GM21390 (cell line): ENCODE results near the gene TMEM14A.

ENCODE experiments used
- ATAC-seq: cut with Tn5 transposase; IDR thresholded peaks from one replicate; pipeline ENCODE4 v1.9.1; 2021; ENCODE audit not compliant: unreplicated experiment

The TMEM14A gene, protein sequence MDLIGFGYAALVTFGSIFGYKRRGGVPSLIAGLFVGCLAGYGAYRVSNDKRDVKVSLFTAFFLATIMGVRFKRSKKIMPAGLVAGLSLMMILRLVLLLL

DNA sequence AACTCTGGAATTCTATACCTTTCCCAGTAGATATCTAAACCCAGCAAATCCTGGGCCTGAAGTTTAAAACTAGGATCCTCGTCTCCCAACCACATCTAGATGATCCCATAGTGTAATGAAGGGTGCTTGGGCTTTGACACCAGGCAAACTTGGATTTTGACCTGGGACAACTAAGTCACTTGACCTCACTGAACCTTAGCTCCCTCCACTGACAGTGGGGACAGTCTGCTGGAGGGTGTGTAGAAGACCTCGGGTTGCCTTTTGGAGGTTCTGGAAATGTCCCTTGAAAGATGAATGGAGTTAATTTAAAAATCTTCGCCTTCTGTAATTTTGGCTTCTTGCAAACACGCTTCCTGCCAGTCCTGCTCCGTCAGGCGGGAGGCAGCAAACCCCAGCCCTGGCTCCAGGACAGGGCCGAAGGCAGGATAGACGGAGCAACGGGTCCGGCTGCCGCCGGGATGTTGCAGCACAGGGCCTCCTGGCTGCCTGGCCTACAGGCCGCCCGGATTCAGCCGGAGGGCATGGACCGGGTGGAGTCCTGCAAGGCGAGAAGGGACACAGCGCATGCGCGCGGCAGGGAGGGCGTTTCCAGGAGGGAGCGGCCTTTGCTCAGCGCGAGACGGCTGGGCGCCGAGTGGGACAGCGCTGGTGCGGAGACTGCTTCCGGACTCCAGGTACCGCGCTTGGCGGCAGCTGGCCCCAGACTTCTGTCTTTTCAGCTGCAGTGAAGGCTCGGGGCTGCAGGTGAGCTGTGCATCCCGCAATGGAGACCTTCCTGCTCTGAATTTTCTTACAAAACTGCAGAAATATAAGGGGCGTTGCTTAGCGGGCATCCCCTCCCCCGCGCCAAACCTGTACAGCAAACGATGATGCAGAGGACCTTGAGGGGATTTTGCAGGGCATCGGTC, at the start of gene TMEM14A:
TSS of gene TMEM14A (plus strand) at position 612 of the 908 bp plus-strand sequence. CDS start 5,990 bp downstream, outside the sequence.
- ATAC-seq, result peak; percentile 94

DNA sequence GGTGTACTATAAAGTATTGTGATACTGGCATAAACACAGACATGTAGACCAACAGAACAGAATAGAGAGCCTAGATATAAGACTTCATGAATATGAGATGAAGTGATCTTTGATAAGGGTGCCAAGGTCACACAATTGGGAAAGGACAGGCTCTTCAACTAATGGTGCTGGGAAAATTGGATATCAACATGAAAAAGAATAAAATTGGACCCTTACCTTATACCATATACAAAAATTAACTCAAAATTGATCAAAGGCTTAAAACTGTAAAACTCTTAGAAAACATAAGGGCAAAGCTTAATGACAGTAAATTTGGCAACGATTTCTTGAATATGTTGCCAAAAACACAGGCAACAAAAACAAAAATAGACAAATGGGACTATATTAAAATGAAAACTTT, 49.3 kb upstream of the TMEM14A start:
- no peak for ATAC-seq

DNA sequence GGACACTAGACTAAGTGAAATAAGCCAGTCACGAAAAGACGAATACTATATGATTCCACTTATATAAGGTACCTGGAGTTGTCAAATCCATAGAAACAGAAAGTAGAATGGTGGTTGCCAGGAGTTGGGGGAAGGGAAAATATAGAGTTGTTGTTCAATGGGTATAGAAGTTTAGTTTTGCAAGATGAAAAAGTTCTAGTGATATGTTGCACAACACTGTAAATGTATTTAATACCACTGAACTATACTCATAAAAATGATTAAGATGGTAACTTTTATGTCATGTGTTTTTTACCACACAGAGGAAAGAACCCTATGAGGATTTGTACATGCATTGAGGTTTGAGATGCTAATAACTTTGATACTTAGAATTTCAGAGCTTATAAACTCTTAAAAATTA, 48.1 kb upstream of the TMEM14A start:
- no peak for ATAC-seq

DNA sequence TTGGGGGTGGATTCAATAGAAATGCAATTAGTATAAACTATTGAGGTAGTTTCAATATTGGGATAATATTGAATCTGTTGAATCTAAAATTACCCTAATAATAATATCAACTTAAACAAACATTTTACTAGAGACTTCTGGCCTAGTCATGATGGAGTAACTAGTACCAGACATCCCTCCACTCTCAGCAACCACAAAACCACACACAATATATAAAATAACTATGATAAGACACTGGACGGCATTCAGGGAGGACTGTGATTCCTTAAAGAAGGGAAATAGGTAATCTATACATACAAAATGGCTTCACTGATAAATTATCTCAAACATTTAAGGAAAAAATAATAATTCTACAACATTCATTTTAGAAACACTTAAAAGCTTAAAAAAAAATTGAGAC, 38.9 kb upstream of the TMEM14A start:
- no peak for ATAC-seq

DNA sequence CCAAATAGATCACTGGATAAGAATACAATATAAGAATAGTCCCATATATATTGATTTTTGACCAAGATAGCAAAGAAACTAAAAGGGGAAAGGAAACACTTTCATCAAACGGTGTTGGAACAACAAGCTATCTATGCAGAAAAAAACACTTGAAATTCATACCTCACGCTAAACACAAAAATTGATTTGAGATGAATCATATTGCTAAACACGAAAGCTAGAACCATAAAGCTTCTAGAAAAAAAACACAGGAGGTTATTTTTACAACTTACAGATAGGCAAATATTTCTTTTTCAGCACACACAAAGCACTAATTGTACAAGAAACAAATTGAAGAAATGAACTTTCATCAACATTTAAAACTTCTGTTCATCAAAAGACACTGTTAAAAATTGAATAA, 36.7 kb upstream of the TMEM14A start:
- ATAC-seq, result no peak

DNA sequence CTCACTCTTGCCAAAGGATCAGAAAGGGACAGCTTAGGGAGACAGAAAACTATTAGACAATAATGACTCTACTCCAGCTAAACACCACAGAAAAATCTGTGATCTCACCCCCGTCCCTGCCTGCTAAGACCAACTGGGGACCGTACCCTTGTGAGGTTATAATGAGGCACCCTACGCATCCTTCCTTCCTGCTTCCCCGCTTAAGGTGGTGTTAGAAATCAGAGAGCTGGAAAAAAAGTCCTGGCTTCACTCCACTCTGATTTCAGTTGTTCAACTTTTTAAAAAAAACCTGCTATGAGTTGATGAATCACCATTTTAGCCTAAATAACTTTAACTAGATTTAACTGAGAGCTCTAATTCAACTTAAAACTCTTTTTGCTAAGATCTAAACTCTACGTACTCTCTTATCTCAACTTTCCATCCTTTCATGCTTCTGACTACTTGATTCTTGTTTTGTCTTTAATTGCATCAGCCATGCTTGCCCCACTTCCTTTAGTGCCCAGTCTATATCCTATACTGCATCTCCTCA, 35.8 kb upstream of the TMEM14A start:
- no peak for ATAC-seq

DNA sequence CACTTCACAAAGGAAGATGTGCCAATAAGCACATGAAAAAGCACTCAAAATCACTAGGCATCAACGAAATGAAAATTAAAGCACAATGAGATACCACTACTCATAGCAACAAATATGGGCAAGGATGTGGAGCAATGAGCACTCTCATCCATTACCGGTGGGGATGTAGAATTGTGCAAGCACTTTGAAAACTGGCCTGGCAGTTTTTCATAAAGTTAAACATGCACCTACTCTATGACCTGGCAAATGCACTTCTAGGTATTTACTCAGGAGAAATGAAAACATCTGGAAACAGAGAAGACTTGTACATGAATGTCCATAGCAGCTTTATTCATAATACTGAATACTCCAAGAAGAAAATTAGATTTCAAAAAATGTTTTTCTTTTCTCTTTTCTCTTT, 34.1 kb upstream of the TMEM14A start:
- ATAC-seq, result no peak

DNA sequence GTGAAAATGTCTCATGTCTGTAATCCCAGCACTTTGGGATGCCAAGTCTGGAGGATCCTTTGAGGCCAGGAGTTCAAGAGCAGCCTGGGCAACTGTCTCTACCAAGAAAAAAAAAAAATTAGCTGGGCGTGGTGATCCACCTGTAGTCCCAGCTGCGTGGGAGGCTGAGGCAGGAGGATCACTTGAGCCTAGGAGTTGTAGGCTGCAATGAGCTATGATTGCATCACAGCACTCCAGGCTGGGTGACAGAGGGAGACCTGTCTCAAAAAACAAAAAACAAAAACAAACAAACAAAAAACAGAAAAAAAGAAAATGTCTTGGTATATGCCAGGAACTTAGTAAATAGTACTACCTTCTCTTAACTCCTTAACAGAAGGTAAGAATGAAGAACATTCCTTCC, 31.4 kb upstream of the TMEM14A start:
- no peak for ATAC-seq

DNA sequence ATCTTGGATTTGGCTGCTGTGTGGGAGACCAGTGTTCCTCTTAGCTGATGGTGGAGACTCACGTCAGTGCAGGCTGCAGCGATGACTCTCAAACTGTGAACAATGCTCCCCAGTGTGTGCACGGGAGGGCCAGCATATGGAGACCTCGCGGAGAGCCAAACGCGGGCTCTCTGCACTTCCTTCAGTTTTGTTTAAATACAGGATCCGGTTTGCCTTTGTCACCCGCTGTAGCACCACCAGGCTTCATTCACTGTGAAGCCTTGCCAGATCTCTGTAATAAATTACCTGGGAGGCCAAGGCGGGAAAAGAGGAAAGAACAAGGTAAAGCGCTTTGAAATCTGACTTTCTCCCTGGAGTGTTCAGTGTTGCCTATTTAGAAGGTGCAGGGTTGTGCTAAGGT, 30.7 kb upstream of the TMEM14A start:
- ATAC-seq, result no peak

DNA sequence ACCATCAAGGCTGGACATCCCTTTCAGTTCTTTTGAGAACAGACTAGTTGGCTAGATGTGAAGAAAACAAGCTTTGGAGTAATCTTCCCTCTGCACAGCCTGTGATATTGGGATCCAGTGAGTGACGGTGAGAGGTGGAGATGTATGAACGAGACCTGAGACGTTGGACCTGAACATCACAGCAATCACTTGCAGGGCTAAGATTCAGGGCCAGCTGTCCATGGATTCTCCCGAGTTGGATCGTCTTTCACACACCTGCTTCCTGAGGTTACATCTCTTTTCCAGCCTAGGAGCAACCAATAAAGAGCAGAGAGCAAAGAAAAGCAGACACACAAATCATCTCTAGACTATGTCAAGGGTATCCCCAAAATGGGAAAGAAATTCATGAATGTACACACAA, 30.0 kb upstream of the TMEM14A start:
- no peak for ATAC-seq

DNA sequence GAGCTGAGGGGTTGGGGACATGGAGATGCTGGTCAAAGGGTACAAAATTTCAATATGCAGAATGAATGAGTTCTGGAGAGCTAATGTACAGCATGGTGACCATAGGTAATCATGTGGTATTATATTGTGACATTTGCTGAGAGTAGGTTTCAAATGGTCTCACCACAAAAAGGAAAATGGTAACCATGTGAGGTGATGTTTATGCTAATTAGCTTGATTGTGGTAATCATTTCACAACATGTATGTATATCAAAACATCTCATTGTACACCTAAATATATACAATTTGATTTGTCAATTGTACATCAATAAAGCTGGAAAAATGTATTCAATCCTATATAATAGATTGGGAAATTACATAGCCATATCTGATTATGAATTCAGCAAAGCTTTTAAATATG, 29.5 kb upstream of the TMEM14A start:
- ATAC-seq, result no peak

DNA sequence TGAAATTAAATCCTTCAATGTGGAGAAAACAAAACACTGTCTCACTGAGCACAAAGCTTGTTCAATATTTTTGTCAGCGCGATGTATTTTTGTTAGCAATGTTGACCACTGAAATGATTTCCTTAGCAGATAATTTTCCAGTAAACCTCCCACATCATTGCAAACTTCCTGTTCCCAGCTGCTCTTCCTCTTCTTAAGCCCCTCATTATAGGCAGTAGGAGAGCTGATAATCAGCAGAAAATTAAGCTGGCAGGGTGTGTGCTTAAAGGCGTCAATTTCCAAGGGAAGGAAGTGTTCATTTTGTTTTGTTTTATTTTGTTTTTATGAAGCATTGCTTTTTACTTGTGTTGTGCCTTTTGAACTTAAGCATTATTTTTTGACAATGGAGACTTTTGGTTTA, 29.1 kb upstream of the TMEM14A start:
- no peak for ATAC-seq

DNA sequence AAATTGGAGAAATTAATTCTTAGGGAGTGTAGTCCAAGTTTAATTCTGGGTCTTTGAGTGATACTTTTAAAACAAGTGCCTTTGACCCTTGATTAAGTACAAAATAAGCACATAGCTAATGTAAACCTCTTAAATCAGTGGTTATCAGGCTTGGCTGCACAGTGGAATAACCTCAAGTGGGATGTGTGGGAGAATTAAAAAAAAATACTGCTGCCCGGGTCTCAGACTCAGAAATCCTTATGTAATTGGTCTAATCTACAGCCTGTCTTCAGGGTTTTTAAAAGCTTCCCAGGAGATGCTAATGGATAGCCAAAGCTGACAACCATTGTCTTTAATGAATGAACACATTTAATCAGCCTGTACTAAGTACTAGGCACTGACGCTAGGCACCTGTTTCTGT, 28.5 kb upstream of the TMEM14A start:
- no peak for ATAC-seq

DNA sequence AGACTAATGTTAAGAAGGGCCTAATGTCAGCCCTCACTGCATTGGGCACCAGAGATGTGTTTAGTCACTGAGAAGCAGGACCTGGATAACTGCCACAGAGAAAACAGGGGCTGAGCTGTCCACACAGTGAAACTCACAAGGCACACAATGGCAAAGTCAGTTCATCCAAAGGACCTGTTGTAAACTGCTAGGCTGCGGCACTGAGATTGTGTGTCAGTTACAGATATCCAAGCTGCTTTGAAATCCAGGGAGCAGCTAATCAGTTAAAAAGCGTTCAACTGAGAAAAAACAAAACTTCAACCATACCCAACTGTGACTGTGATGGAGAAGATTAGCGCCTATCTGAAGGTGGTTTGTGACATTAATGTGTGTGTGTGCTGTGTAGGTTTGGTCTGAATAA, 27.8 kb upstream of the TMEM14A start:
- ATAC-seq, result no peak

DNA sequence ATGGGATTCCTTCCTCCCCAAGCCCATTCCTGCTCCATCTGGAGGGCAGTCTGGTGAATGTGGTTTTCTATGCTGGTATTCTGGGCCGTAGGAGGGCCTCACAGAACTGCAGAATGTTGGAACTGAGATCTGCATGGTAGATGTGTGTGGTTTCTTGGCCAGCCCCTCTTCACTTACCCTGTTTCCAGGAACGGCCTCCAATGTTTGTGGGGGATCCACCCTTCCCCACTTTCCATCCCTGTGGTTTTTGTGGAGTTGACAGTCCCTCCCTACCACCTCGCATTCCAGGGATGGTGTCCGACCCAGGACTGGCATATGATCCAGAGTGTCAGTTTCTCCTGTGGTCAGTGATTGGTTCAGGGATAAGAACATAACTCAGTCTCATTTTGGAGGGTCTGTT, 26.7 kb upstream of the TMEM14A start:
- no peak for ATAC-seq

DNA sequence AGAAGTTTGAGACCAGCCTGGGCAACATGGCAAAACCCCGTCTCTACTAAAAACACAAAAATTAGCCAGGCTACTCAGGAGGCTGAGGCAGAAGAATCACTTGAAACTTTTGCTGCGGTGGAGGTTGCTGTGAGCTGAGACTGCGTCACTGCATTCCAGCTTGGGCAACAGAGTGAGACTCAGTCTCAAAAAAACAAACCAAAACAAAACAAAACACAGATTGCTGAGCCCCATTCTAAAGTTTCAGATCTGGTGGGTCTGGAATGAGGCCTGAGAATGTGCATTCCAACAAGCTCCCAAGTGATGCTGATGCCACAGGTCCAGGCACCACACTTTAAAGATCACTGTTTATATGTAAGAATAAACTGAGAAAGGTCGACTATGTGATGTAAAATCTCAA, 24.9 kb upstream of the TMEM14A start:
- ATAC-seq, result no peak

DNA sequence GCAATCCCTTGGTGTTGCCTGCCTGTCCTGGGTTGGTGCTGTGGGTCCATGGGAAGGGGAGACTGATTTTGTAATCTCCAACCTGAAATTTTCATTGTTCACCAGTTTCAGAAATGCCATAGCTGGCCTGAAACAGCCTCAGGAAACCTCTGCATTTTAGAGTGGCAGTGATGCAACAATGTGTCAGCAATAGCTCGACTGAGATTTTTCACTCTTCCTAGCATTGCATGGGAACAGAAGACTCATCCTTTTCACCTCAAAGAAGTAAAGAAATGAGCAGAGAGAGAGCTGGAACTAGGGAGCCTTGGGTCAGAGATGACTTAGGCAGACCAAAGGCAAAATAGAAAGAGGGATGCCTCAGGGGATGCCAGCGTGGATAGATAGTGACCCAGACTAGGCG, 23.7 kb upstream of the TMEM14A start:
- no peak for ATAC-seq

DNA sequence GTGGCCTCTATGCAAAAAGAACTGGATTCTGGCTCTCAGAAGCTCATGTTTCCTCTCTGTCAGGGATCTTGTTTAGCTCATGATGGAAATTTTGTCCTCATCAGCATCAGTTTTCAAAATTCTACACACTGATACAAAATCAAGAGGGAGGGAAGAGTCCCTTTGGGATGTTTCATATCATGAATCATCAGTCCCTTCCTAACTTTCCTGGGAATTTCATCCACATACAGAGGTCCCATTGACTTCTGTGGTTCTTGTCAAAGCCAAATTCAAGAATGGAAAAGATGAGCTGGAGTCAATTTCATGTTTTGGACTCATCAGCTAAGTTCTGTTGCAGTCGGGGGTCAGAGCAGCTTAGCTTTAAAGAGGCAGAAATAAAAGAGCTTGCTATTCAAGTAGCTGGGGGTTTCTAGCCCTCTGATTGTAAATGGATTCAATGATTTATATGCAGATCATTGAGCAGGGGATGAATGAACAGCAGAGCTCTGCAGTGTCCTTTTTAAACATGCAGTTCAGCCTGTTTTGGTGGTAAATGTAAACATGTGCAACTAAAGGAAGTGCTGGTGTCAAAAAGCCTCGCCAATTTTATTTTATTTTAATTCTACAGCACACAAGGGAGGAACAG, 21.3 kb upstream of the TMEM14A start:
- ATAC-seq, result no peak

DNA sequence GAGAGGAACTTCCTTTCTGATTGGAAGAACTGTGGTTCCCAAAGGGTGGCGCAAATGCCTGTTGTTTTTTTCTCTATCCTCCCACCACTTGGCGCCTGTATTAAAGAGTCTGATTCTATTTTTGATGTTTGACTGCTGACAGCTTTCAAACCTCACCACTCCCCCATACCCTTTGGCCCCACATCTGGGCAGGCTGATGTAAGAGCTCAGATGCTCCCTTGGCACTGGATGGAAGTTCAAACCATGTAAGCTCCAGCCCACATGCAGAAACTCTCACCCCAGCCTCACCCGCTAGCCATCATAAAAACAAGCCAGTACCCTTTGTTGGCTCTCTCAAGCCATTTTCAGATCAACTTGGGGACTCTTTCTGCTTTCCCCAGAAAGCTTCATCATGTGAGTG, 20.0 kb upstream of the TMEM14A start:
- no peak for ATAC-seq

DNA sequence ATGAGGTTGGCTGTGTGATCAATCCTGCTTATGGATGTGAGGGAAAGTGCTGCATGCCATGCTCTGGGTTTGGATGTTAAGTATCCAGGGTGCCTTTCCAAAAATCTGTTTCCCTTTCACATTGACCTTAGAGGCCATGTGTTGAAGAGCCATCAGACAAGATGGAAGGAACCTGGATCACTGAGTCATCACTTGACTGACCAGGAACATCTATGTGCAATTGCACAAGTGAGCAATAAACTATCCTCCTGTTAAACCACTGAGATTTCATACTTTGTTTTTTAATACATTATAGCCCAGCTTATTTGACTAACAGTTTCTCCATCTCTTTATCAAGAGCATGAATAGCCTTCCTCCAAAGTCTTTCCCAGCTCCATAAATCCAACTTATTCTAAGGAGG, 17.8 kb upstream of the TMEM14A start:
- no peak for ATAC-seq

DNA sequence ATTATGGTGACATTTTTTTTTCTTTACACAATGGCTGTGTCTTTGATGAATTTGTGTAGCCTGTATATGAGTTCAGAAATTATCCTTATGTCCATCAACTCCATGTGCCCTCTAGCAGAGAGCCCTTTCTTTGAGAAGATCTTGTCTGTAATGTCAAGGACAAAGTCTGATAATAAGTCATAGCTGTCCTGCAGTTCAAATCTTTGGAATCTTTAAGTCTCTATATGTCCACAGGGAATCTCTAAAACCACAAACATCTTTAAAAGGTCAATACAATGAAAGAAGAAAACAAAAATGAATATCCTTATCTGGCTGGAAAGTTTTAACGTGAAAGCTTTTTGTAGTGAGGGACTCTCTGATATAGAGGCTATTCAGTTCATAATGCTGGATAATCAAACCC, 16.9 kb upstream of the TMEM14A start:
- no peak for ATAC-seq

DNA sequence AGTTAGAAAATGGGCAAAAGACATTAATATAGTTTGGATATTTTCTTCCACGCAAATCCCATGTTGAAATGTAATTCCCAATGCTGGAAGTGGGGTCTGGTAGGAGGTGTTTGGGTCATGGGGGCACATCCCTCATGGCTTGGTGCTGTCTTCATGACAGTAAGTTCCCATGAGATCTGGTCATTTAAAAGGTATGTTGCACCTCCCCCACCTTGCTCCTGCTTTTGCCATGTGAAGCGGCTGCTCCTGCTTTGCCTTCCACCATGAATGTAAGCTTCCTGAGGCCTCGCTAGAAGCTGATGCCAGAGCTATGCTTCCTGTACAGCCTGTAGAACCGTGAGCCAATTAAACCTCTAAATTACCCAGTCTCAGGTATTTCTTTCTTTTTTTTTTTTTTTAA, 16.3 kb upstream of the TMEM14A start:
- no peak for ATAC-seq
